ENCODE measurements around the gene OSBPL5. TPM values are rescaled to one million over a fixed set of nuclear protein-coding genes. Genes with fewer than 3 reads are reported as not detected.

The OSBPL5 gene
- total RNA-seq, 1 donor from 2014 or later: 55.2 TPM

- Mint-ChIP-seq H3K27me3 (ENCODE audit: unreplicated experiment) (peaks cover 7% of the 10 kb centered on the region), H3K27ac (ENCODE audit: unreplicated experiment) (no peak overlapping the region), H3K4me3 (ENCODE audit: unreplicated experiment) (no peak overlapping the region), H3K36me3 (ENCODE audit: low read depth, unreplicated experiment) (peaks cover 11% of the 10 kb centered on the region), H3K4me1 (ENCODE audit: unreplicated experiment) (peaks cover 12% of the 10 kb centered on the region), H3K9me3 (ENCODE audit: unreplicated experiment) (no peaks in the 10 kb centered on the region)
- no peak for DNase-seq (ENCODE audit: low spot score)
- TF ChIP-seq CTCF (IDR thresholded peaks at IDR 0.05; ENCODE audit: unreplicated experiment): no peak
Measured at GRCh38 chr11:3157381-3158130, 7.6 kb downstream of the OSBPL5 start.

GRCh38 chr11:3156661-3157311 lies 8.3 kb downstream of the OSBPL5 start:
- Mint-ChIP-seq H3K27ac (ENCODE audit: unreplicated experiment) (no peak overlapping the region), H3K27me3 (ENCODE audit: unreplicated experiment) (peaks cover 7% of the 10 kb centered on the region), H3K4me3 (ENCODE audit: unreplicated experiment) (no peak overlapping the region), H3K36me3 (ENCODE audit: low read depth, unreplicated experiment) (peaks cover 11% of the 10 kb centered on the region), H3K9me3 (ENCODE audit: unreplicated experiment) (no peaks in the 10 kb centered on the region), H3K4me1 (ENCODE audit: unreplicated experiment) (peaks cover 12% of the 10 kb centered on the region)
- DNase-seq (ENCODE audit: low spot score): no peak
- TF ChIP-seq CTCF (IDR thresholded peaks at IDR 0.05; ENCODE audit: unreplicated experiment): no peak

GRCh38 chr11:3156282-3156660 lies 8.8 kb downstream of the OSBPL5 start:
- Mint-ChIP-seq H3K36me3 (ENCODE audit: low read depth, unreplicated experiment) (peaks cover 11% of the 10 kb centered on the region), H3K4me1 (ENCODE audit: unreplicated experiment) (peaks cover 9% of the 10 kb centered on the region), H3K27me3 (ENCODE audit: unreplicated experiment) (peaks cover 6% of the 10 kb centered on the region), H3K27ac (ENCODE audit: unreplicated experiment) (no peak overlapping the region), H3K9me3 (ENCODE audit: unreplicated experiment) (no peaks in the 10 kb centered on the region), H3K4me3 (ENCODE audit: unreplicated experiment) (no peak overlapping the region)
- no peak for DNase-seq (ENCODE audit: low spot score)
- no peak for TF ChIP-seq CTCF (IDR thresholded peaks at IDR 0.05; ENCODE audit: unreplicated experiment)

- Mint-ChIP-seq H3K4me1 (ENCODE audit: unreplicated experiment) (peaks cover 4% of the 10 kb centered on the region), H3K9me3 (ENCODE audit: unreplicated experiment) (no peaks in the 10 kb centered on the region), H3K4me3 (ENCODE audit: unreplicated experiment) (no peak overlapping the region), H3K27ac (ENCODE audit: unreplicated experiment) (no peak overlapping the region), H3K36me3 (ENCODE audit: low read depth, unreplicated experiment) (peaks cover 11% of the 10 kb centered on the region), H3K27me3 (ENCODE audit: unreplicated experiment) (peaks cover 6% of the 10 kb centered on the region)
- TF ChIP-seq CTCF (IDR thresholded peaks at IDR 0.05; ENCODE audit: unreplicated experiment): no peak
- DNase-seq (ENCODE audit: low spot score): no peak
Measured at GRCh38 chr11:3155691-3156258, 9.3 kb downstream of the OSBPL5 start.

- no peak overlapping the region for H3K4me3 Mint-ChIP-seq (ENCODE audit: unreplicated experiment)
- no peak overlapping the region for H3K27ac Mint-ChIP-seq (ENCODE audit: unreplicated experiment)
- H3K36me3 Mint-ChIP-seq (ENCODE audit: low read depth, unreplicated experiment): peaks cover 11% of the 10 kb centered on the region
- H3K9me3 Mint-ChIP-seq (ENCODE audit: unreplicated experiment): no peaks in the 10 kb centered on the region
- peaks cover 6% of the 10 kb centered on the region for H3K27me3 Mint-ChIP-seq (ENCODE audit: unreplicated experiment)
- TF ChIP-seq CTCF (IDR thresholded peaks at IDR 0.05; ENCODE audit: unreplicated experiment): no peak
- DNase-seq (ENCODE audit: low spot score): no peak
- H3K4me1 Mint-ChIP-seq (ENCODE audit: unreplicated experiment): peaks cover 4% of the 10 kb centered on the region
Measured at GRCh38 chr11:3155216-3155615, 9.9 kb downstream of the OSBPL5 start.

Measured in endothelial cell (in vitro differentiated cells).